H1 (cell line): ENCODE data around the gene OR10H1.
"Not testable (repeated sequence)": the region's sequence is repeated elsewhere in the genome, so short reads cannot be mapped to it uniquely, and the experiment has no call there.

Experiments
- BCL11A ChIP-seq, 2 experiments: IDR thresholded peaks; one replicate each; pipeline ENCODE4 v1.6.1; 2011; ENCODE audit warnings: low read depth in 2 of 2, low read length in 2 of 2, mild to moderate bottlenecking in 2 of 2
- EZH2 ChIP-seq: fragments of 200-600 bp; sonication (generic); IDR thresholded peaks from 2 replicates; pipeline ENCODE4 v1.7.1; 2012; ENCODE audit warnings: low read depth, mild to moderate bottlenecking, moderate library complexity, low read length, inconsistent platforms; ENCODE audit not compliant: severe bottlenecking
- HDAC6 ChIP-seq: IDR thresholded peaks from one replicate; pipeline ENCODE4 v1.7.1; 2012; ENCODE audit warnings: low read depth, mild to moderate bottlenecking, inconsistent platforms, low read length, moderate library complexity
- KDM1A ChIP-seq: fragments of 200-600, 300-600 bp; sonication (generic); IDR thresholded peaks from 2 replicates; pipeline ENCODE4 v1.7.1; 2016; ENCODE audit warnings: mild to moderate bottlenecking, low read length, borderline replicate concordance

GRCh38 chr19:15835565-15836329 is 20.3 kb upstream of the OR10H1 start:
- TF ChIP-seq EZH2; KDM1A; BCL11A (IDR thresholded peaks at IDR 0.05; ENCODE audit: low read depth in 2 of 2, low read length in 2 of 2); HDAC6: not testable (repeated sequence)
